GM21526 (cell line): ENCODE measurements around the gene MYRF.

Experiments used
- ATAC-seq: cut with Tn5 transposase; IDR thresholded peaks from one replicate; pipeline ENCODE4 v1.9.1; 2021; ENCODE audit warnings: moderate library complexity; ENCODE audit not compliant: unreplicated experiment, low FRiP score

MYRF gene

GRCh38 chr11:61737636-61738386 lies 14.6 kb upstream of the MYRF start:
- ATAC-seq, result no peak

- no peak for ATAC-seq
Observed at GRCh38 chr11:61738776-61739175, 13.7 kb upstream of the MYRF start.

- ATAC-seq, result no peak
Observed at GRCh38 chr11:61739413-61739812, 13.0 kb upstream of the MYRF start.

- ATAC-seq, result no peak
Observed at GRCh38 chr11:61739966-61740365, 12.5 kb upstream of the MYRF start.

- no peak for ATAC-seq
Observed at GRCh38 chr11:61742391-61742790, 10.0 kb upstream of the MYRF start.

- ATAC-seq, result no peak
Observed at GRCh38 chr11:61743486-61744095, 8.8 kb upstream of the MYRF start.

GRCh38 chr11:61744181-61744580 lies 8.3 kb upstream of the MYRF start:
- ATAC-seq, result no peak

GRCh38 chr11:61744609-61745156 lies 7.8 kb upstream of the MYRF start:
- ATAC-seq, result no peak

- ATAC-seq, result no peak
Observed at GRCh38 chr11:61745781-61746441, 6.5 kb upstream of the MYRF start.

- no peak for ATAC-seq
Observed at GRCh38 chr11:61746442-61747191, 5.8 kb upstream of the MYRF start.

GRCh38 chr11:61747192-61747966 lies 5.1 kb upstream of the MYRF start:
- peak; percentile 60 for ATAC-seq

GRCh38 chr11:61747967-61748285 lies 4.5 kb upstream of the MYRF start:
- ATAC-seq, result no peak

GRCh38 chr11:61749591-61750217 lies 2.7 kb upstream of the MYRF start:
- no peak for ATAC-seq

- ATAC-seq, result no peak
Observed at GRCh38 chr11:61750631-61751273, 1.7 kb upstream of the MYRF start.

GRCh38 chr11:61751384-61751783 lies 1.1 kb upstream of the MYRF start:
- no peak for ATAC-seq

- ATAC-seq, result no peak
Observed at GRCh38 chr11:61752925-61753521, 587 bp downstream of the MYRF start.

- no peak for ATAC-seq
Observed at GRCh38 chr11:61753672-61754071, 1.2 kb downstream of the MYRF start.

GRCh38 chr11:61754534-61755482 lies 2.4 kb downstream of the MYRF start:
- no peak for ATAC-seq
